ENCODE results near the gene DSTN.
A peak's percentile ranks its signal among the peaks of the same experiment; 100 is the strongest.

- no peak for TF ChIP-seq POLR2A (IDR thresholded peaks at IDR 0.05)
- TF ChIP-seq CTCF (IDR thresholded peaks at IDR 0.05), result peak in 4 of 6 experiments; percentile 7 to 60 (median 52)
These were observed 41.8 kb downstream of the DSTN start for GRCh38 chr20:17611540-17612286.

All from esophagus squamous epithelium (tissue), 4 donors.